CD4-positive, alpha-beta T cell treated with Interleukin-21 for 1 hour (primary cell): Measurements from ENCODE around the gene DNASE2.
"Not testable (repeated sequence)": the region's sequence is repeated elsewhere in the genome, so short reads cannot be mapped to it uniquely, and the experiment has no call there.

Experiments used
- DNase-seq: peaks from one replicate; pipeline ENCODE4 v3.0.0-alpha.2; 2020

Gene DNASE2, protein sequence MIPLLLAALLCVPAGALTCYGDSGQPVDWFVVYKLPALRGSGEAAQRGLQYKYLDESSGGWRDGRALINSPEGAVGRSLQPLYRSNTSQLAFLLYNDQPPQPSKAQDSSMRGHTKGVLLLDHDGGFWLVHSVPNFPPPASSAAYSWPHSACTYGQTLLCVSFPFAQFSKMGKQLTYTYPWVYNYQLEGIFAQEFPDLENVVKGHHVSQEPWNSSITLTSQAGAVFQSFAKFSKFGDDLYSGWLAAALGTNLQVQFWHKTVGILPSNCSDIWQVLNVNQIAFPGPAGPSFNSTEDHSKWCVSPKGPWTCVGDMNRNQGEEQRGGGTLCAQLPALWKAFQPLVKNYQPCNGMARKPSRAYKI

DNA sequence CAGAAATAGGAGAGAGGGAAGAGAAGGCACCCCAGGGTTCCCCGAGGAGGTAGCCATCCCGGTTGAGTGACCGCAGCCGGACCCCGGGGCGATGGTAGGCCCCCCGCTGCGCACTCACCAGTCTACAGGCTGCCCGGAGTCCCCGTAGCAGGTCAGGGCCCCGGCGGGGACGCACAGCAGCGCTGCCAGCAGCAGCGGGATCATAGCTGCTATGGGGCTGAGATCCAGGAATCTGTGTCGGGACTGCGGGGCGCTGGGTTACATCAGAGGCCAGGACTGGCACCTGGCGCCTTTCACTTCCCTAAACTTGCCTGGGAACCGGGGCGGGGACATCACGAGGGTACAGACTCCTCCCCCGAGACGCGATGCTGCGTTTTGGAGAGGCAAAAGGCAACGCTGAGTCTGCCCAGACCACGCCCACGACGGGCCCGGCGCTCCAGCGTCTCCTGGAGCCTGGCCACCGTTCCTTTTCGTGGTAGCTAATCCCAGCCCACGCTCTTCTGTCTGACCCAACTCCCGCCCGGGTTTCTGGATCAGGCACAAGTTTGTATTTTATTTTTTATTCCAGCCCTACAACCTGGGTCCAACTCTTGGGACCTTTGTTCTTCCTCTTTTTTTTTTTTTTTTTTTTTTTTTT lies at the start of gene DNASE2:
TSS of gene DNASE2 (minus strand) at position 278 of the 637 bp plus-strand sequence. CDS start at position 204, 74 bp downstream.
- DNase-seq: peak; percentile 90

DNA sequence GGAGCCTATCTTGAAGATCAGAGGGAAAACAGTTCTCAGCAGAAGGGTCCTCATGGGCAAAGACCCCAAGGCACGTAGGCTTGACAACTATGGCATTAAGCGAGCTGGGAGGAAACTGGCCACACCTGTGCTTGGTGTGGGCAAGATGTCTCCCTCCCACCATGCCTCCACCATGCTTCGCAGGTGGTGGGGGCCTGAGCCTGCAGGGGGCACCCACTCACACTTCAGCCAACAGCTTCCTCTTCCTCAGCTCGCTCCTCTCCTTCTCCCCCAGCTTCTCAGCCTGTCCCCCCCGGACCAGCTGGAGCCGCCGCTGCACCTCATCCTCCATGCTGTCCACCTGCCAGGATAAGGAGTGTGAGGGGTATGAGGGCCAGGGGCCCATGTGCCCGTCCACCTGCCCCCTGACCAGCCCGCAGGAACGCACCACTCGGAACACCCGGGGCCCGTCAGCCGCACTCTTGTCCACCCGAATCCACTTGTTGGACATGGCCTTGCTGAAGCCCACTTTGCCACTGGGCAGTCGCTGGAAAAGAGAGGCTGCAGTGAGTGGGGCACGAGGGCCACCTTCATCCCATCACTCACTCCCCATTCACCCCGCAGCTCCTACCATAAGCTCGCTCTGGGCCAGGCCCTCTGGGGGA lies 48.9 kb upstream of the DNASE2 start:
- no peak for DNase-seq

DNA sequence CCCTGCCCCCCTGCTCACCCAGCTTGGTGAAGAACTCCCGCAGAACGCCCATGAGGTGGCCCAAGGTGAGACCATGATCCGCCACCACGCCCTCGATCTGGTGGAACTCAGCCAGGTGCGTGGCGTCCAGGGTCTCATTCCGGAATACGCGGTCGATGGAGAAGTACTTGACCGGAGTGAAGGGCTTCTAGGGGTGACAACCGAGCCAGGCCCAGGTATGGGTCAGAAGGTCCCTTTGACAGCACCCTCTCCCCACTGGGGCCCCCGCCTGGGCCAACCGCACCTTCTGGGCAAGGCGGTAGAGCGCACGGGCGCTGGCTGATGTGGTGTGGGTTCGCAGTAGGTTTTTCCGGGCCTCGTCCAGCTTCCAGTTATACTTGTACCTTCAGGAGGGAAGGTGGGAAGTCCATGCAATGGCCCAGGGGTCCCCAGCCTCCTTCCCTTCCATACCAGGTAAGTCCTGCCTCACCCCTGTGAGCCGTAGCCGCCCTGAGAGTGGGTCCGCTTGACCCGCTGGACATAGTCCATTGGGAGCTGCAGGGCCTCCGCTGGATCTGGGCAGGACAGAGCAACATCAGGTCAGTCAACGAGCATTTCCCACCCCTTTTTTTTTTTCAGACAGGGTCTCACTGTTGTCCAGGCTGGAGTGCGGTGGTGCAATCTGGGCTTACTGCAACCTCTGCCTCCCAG lies 43.5 kb upstream of the DNASE2 start:
- no peak for DNase-seq

DNA sequence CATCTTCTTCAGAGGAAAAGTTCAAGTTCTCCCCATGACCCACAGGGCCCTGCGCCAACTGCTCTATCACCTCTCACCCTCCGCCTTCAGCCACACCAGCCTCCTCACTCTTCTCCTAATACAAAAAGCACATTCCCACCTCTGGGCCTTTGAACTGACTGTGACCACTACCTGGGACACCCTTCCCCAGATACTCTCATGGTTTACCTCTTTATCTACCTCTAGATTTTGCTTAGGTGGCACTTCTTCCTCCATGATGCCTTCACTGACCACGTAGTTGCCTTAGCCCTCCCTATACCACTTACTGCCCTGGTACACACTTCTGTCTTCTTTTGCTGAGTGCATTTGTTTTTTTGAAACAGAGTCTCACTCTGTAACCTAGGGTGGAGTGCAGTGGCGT lies 41.7 kb upstream of the DNASE2 start:
- DNase-seq: no peak

DNA sequence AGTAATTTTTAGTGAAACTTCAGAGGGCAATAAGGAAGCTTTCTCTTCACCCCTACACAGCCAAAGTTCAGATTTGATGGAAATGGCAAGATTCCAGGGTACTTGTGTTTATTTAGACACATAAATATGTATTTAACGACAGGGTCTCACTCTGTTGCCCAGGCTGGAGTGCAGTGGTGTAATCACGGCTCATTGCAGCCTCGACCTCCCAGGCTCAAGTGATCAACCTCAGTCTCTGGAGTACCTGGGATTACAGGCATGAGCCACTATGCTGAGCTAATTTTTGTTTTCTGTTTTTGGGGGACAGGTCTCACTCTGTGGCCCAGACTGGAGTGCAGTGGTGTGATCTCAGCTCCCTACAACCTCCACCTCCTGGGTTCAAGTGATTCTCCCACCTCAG lies 39.8 kb upstream of the DNASE2 start:
- no peak for DNase-seq

DNA sequence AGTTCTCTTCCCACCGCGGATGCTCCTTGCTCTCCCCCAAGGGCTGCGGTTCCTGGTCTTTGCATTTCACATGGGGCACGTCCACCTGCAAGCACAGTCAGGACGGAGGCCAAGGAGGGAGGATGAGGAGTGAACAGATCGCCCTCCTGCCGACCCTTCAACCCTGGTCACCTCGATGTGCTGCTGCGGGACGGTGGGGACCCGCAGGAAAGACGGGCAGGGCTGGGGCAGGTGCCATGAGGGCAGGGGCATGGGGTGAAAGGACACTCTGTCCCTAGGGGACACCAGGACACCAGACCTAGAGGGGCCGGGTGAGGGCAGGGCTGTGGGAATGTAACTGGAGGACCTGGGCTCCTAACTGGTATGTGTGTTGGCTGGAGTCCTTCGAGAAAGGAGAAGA lies 37.0 kb upstream of the DNASE2 start:
- DNase-seq: no peak

DNA sequence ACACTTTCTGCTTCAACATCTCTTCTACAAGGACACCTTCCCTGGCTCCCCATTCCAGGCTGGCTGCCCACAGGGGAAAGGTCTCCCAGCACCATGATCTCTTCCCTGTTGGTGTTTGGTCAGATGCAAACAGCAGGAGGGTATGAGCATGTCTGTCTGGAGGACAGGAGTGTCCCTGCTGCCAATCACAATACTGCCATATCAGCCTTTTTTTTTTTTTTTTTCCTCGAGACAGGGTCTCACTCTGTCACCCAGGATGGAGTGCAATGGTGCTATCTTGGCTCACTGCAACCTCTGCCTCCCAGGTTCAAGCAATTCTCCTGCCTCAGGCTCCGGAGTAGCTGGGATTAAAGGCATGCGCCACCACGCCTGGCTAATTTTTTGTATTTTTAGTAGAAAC lies 34.6 kb upstream of the DNASE2 start:
- not testable (repeated sequence) for DNase-seq

DNA sequence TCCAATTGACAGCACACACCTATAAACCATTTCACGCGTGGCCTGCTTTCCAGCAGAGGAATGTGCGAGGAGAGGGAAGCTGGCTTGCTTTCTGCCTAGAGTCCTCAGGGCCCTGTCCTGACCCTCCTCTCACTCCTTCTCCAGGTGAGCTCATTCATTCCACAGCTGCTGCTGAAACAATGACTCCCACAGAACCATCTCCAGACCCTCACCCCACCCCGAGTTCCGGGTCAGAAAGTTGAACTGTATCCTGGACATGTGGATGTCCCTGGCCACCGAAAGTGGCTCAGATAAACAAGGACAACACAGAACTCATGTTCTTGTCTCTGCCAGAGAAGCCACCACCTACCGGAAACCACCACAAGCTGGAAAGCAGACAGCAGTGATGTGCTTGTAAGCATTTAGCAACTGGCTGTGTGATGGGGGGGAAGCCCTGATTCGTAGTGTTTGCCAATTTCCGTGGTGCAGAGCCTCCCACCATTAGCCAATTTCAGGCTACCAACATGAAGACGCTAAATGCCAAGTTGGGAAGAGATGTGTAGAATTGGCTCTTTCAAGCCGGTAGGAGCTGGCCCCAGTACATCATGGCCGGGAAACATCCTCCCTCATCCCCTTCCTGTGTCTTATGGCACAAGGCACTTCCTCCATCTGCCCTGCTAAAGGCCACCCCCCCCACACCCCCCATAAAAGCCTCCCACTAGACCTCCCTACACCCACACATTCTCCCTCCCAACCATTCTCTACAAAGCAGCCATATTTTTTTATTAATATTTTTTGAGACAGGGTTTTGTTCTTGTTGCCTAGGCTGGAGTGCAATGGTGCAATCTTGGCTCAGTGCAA lies 32.8 kb upstream of the DNASE2 start:
- peak; percentile 64 for DNase-seq

DNA sequence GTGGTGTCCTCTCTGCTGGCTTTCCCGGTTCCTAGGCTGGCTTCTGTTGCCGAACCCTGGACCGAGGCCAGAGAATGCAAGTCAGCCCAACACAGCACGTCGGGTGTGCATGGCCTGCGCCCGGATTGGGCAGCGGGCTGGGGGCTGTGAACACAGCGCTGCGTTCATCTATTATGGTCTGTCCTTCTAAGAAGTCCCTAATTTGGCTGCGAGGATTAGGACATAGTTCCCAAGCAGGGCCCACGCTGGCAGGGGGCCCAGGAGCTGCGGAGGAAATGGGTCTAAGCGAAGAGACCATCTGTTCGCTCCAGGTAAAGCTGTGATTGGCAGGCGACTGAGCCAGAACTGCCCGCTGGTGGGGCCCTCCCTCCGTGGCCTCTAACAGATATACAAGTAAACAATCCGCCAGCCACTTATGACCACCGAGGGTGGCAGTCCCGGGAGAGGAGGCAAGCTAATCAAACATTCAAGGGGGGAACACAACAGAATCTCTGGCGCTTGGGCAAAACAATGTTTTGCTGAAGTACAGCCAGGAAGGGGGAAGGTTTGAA lies 31.8 kb upstream of the DNASE2 start:
- no peak for DNase-seq

DNA sequence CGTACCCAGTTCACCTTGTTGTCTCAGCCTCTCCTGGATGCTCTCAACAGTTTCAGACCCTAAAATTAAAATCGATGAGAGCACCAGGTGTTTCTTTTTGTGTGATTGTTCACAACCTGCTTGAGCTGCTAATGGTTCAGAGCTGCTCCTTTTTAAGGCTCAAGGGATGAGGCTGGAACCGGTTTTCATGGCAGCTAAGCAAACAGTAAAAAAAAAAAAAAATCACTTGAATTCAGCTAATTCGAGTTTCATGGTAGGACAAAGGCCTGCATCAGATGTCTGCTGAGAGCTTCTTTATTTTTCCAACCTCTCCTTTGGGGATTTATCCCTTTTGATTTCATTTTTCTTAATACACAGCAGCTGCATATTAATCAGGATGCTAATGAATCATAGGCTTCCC lies 31.3 kb upstream of the DNASE2 start:
- DNase-seq: no peak

DNA sequence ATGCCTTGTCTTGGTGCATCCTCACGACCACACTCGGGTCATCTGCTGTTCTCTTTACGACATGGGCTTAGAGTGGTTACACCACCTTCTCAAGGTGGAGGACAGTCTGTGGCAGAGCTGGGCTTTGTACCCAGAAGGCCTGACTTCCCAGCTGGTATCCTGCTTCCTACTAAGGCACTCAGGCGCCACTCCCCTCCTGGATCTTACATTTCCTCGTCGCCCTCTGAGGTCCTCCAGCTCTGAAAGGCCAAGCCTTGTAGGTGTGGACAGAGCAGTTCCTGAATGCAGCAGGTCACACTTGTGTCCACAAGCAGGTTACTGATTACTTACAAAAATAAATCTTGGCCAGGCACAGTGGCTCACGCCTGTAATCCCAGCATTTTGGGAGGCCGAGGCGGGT lies 25.9 kb upstream of the DNASE2 start:
- DNase-seq: no peak

DNA sequence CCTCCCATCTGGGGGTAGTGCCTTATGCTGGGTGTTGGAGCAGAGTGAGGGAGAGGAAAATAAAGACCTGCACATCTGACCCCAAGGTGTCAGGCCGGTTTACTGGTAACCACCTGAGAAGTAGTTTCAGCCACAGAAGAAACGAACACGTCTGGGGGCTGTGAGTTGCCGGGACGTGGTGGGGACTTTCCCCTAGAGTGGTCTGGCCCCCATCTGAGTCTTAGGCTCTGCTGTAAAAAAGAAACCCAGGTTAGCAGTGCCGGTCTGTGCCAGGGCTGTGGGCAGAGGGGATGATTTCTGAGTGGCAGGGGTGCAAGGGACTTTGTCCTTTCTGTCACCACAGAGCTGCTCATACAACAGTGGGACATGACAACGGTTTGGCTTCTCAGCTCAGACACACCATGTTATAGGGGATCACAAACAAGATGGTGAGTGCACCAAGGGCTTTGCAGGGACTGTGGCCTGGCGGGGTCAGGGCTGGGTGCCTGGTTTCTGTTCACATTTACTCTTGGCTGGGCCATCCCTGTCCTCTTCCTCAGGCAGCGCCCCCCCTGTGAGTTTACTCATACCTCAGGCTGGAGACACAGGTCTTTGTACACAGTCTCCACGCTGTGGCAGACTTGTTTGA lies 18.8 kb upstream of the DNASE2 start:
- no peak for DNase-seq

DNA sequence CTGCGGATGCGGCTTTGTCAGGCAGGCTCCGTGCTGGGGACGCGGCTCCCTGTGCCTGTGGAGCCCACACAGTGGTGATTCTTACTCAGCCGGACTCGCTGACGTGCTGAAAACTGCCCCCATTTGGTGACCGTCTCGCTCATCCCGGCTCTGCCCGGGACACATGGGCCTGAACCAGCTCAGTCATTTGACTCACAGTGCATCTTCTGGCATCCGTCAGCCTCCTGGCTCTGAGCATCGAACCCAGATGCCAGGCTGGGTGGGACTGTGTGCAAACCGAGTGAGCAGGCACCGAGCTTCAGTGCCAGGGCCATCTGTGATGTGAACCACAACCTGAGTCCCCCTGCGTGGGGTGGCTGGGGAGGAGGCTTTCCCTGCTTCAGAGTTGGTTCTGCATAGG lies 15.2 kb upstream of the DNASE2 start:
- no peak for DNase-seq

DNA sequence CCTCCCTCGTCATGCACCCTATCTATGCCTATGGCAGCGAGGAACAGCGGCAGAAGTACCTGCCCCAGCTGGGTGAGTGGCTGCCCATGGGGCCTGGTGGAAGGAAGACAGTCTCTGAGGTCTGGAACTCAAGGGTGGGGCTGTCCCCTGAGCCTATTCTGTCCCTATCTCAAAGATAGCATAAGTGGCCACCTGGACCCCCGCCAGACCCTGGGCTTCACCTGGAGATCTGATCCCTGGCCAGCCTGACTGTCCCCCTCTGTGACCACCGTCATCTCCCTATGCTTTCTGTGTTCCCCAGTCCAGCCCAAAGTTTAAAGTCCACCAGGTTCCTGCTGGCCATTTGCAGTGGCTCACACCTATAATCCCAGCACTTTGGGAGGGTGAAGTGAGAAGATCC lies 12.3 kb upstream of the DNASE2 start:
- DNase-seq: no peak

DNA sequence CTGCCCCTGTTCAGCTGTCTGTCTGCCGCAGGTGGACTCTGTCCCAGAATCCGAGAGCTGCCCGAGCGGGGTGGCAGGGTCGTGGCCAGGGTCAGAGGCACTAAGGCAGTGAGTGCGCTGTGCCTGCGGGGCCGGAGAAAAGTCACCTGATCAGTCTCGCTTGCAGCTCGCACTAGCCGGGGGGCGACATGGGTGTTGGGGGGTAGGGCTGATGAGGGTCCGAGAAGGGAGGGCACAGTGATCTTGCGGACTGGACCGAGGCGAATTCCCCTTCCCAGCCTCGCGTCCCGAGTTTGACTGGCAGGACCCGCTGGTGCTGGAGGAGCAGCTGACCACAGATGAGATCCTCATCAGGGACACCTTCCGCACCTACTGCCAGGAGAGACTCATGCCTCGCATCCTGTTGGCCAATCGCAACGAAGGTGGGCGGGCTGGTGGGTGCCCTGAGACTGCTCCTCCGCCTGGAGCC lies 10.3 kb upstream of the DNASE2 start:
- no peak for DNase-seq

DNA sequence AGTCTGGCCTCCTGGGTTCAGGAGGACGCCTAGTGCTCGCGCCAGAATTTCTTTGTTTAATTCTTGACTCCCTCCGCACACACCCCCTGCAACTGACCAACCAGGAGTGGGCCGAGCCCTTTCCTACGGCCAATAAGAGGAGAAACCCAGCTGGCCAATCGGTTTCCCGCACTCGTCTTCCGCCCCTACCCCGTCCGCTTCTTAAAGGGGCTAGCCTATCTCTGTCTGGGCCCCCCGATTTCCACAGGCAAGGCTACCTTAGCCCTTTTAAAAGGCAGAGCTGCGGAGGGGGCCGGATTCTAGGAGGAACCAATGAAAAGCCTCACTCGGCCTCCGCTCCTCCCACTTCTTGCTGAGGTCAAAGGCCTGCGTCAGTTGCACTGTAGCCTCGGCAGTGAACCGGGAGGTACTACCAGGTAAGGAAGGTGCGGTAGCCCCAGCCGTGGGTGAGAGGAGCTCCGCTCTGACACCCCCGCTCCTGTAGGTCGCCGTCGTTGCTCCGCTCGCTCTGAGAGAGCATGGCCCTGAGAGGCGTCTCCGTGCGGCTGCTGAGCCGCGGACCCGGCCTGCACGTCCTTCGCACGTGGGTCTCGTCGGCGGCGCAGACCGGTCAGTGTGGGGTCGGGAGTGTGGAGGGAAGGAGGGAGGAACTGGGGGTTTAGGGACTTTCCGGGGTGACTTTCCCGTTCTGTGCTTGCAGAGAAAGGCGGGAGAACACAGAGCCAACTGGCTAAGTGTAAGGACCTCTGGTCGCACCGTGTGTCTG lies 9.7 kb upstream of the DNASE2 start, which contains the start of gene GCDH:
TSS of gene GCDH (plus strand) at position 374 of the 766 bp plus-strand sequence. CDS start at position 519, 145 bp downstream.
- DNase-seq: peak; percentile 99

DNA sequence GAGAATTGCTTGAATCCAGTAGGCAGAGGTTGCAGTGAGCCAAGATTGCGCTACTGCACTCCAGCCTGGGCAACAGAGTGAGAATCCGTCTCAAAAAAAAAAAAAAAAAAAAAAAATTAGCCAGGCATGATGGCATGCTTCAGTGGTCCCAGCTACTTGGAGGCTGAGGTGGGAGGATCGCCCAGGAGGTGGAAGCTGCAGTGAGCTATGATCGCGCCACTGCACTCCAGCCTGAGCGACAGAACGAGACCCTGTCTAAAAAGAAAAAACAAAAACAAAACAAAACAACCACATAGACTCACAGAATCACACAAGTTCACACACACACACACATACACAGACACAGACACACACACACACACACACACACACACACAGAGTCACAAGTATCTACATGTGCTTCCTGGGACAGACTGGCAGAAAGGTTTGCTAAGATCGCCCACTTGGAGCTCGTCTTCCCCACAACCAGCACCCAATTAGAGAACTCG lies 9.1 kb upstream of the DNASE2 start:
- DNase-seq: not testable (repeated sequence)

DNA sequence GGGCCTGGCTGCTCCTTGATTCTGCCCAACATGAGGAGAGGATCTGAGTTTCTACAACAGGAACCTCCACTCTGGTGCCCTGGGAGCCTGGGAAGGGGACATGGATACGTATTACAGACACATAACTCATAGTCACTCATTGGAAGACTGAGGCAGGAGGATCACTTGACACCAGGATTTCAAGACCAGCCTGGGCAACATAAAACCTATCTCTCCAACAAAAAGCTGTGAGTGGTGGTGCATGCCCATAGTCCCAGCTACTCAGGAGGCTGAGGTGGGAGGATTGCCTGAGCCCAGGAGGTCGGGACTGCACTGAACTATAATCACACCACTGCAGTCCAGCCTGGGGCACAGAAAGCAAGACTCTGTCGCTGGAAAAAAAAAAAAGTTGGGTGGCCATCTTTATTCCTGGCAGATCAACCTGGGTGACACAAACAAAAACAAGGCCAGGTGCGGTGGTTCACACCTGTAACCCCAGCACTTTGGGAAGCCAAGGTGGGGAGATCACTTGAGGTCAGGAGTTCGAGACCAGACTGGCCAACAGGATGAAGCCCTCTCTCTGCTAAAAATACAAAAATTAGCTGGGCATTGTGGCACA lies 6.9 kb upstream of the DNASE2 start:
- no peak for DNase-seq

DNA sequence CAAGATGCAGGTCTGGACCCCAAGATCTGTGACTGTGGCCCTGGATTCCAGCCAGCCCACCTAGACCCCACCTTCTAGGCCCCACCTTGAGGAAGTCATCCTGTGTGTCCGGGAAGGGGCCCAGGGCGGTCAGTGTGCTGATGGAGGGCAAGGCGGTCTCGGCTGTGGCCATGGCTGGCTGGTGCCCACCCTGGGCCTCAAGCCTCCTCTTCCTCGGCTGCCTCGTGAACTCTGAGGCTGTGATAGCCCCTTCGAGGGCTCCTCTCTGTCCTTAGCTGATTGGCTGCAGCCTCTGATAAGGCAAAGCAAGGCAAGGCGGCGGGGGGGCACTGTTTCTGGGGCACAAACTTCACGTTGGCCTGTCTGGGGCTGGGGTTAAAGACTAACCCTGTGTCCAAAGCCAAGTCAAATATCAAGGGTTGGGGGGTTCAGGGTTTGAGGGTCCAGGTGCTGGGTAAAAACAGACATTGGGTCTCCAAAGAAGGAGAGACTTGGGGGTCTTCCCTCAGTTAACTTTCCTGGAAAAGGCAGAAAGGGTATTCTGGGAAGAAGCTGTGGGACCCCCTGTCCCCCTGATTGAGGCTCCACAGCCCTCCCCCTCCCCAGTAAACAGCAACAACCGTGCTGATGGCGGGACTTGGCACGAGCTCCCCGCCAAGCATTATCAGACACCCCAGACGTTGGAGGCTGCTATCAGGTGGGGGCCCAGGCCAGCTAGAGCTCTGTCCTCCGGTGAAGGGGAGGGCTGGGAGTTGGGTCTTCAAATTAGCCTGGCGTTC lies 5.9 kb upstream of the DNASE2 start, which contains the start of gene KLF1:
TSS of gene KLF1 (minus strand) at position 233 of the 779 bp plus-strand sequence. CDS start at position 172, 61 bp downstream.
- no peak for DNase-seq
